A549 (cell line): ENCODE measurements around the gene GSTM5.

Experiments used
- CEBPB ChIP-seq, 2 experiments: fragments of >200 bp in 1 of 2; sonication (Bioruptor Twin) in 1 of 2; formaldehyde crosslinking in 1 of 2; IDR thresholded peaks; 2 replicates each; pipeline ENCODE4 v1.6.1; 2012 to 2016
- CHD4 ChIP-seq: fragments of 200-600 bp; sonication (generic); IDR thresholded peaks from 2 replicates; pipeline ENCODE4 v1.6.1; 2016; ENCODE audit warnings: antibody characterized with exemption, mild to moderate bottlenecking, borderline replicate concordance
- E2F6 ChIP-seq: IDR thresholded peaks from 2 replicates; pipeline ENCODE4 v1.6.1; 2012; ENCODE audit warnings: low read depth, borderline replicate concordance
- EP300 ChIP-seq, 2 experiments: fragments of >200 bp; sonication (Bioruptor Twin); formaldehyde crosslinking; IDR thresholded peaks; 2 replicates in 1 of 2; 3 replicates in 1 of 2; pipeline ENCODE4 v1.6.1; 2016 to 2017
- HOXA7 ChIP-seq: fragments of 250-450 bp; sonication (Bioruptor Pico); IDR thresholded peaks from 2 replicates; pipeline ENCODE4 v1.5.0; 2020; ENCODE audit warnings: mild to moderate bottlenecking, moderate library complexity
- POLR2A ChIP-seq: IDR thresholded peaks from 2 replicates; pipeline ENCODE4 v1.6.1; 2012; ENCODE audit warnings: mild to moderate bottlenecking, low read length
- RAD21 ChIP-seq, 2 experiments: fragments of >200 bp in 1 of 2; sonication (Bioruptor Twin) in 1 of 2; formaldehyde crosslinking in 1 of 2; IDR thresholded peaks in 1 of 2; conservative IDR thresholded peaks in 1 of 2; 2 replicates in 1 of 2; 3 replicates in 1 of 2; pipeline ENCODE4 v1.6.1; 2012 to 2018; ENCODE audit warnings: inconsistent platforms in 1 of 2
- RCOR1 ChIP-seq: fragments of 150-350 bp; IDR thresholded peaks from 2 replicates; pipeline ENCODE4 v1.6.1; 2014; ENCODE audit warnings: antibody characterized with exemption, low read length, low read depth
- REST ChIP-seq: fragments of 200-600 bp; sonication (generic); IDR thresholded peaks from 2 replicates; pipeline ENCODE4 v1.6.1; 2016; ENCODE audit warnings: antibody characterized with exemption, mild to moderate bottlenecking, moderate library complexity
- TF ChIP-seq, protein P1 (sequence below): fragments of >200 bp; sonication (Bioruptor Twin); formaldehyde crosslinking; IDR thresholded peaks from 3 replicates; pipeline ENCODE4 v1.5.1; 2016

DNA sequence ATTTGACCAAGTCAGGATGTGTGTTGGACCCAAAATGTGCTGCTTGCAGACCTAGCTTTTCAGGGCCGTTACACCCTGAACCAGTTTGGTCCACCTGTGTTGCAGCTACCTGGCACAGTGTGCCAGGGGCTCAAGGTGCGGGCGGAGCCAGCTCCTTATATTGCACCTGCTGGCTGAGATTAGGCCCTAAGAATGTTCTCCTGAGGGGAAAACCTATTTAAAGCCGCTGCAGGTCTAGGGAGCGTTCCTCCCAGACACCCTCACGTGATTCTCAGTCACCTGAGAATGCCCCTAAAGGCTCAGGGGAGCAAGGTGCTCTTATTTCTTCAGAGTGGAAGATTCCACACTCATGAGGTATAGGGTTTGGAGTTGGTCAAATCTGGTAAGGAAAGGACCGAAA is 16.8 kb downstream of the GSTM5 start:
- TF ChIP-seq HOXA7 (CRISPR knock-in tag): no peak
- no peak for TF ChIP-seq CEBPB (IDR thresholded peaks at IDR 0.05)
- no peak for TF ChIP-seq POLR2A
- TF ChIP-seq, protein P1, sequence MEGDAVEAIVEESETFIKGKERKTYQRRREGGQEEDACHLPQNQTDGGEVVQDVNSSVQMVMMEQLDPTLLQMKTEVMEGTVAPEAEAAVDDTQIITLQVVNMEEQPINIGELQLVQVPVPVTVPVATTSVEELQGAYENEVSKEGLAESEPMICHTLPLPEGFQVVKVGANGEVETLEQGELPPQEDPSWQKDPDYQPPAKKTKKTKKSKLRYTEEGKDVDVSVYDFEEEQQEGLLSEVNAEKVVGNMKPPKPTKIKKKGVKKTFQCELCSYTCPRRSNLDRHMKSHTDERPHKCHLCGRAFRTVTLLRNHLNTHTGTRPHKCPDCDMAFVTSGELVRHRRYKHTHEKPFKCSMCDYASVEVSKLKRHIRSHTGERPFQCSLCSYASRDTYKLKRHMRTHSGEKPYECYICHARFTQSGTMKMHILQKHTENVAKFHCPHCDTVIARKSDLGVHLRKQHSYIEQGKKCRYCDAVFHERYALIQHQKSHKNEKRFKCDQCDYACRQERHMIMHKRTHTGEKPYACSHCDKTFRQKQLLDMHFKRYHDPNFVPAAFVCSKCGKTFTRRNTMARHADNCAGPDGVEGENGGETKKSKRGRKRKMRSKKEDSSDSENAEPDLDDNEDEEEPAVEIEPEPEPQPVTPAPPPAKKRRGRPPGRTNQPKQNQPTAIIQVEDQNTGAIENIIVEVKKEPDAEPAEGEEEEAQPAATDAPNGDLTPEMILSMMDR: no peak
- TF ChIP-seq RCOR1: no peak
- no peak for TF ChIP-seq RAD21 (conservative IDR thresholded peaks at IDR 0.05 in 1 of 2, IDR thresholded peaks at IDR 0.05 in 1 of 2)
- no peak for TF ChIP-seq REST
- no peak for TF ChIP-seq E2F6
- no peak for TF ChIP-seq EP300 (IDR thresholded peaks at IDR 0.05)
- no peak for TF ChIP-seq CHD4
